ENCODE data around the gene DSP.
A peak's percentile ranks its signal among the peaks of the same experiment; 100 is the strongest.

Gene DSP

GRCh38 chr6:7589221-7589620 is 47.8 kb downstream of the DSP start:
- H2AFZ ChIP-seq (ENCODE audit: low read length), result no peak overlapping the region
- H4K20me1 ChIP-seq (ENCODE audit: insufficient read depth, low read length, poor library complexity, severe bottlenecking), result peaks cover 36% of the 10 kb centered on the region
- H3F3A ChIP-seq (ENCODE audit: low read depth), result no peaks in the 10 kb centered on the region
- H3K79me2 ChIP-seq (ENCODE audit: insufficient read depth, low read length), result peaks cover 42% of the 10 kb centered on the region
- no peaks in the 10 kb centered on the region for H3K9me2 ChIP-seq (replicated peaks; ENCODE audit: low read depth, low read length)
- TF ChIP-seq EZH2phosphoT487 (IDR thresholded peaks at IDR 0.05; ENCODE audit: borderline replicate concordance) (no peak), CTCF (conservative IDR thresholded peaks at IDR 0.05; ENCODE audit: low read length) (no peak)
- H3K36me3 ChIP-seq (ENCODE audit: insufficient read depth, low read length), result no peaks in the 10 kb centered on the region
- H3K9ac ChIP-seq (ENCODE audit: low read depth, low read length, poor library complexity, severe bottlenecking), result peak overlapping the region; percentile 93
- H3K9me3 ChIP-seq (ENCODE audit: insufficient read depth, low read depth, low read length), result no peaks in the 10 kb centered on the region
- peak overlapping the region; percentile 99 for H3K4me2 ChIP-seq (ENCODE audit: low read depth, low read length, poor library complexity, severe bottlenecking)
- H3K4me1 ChIP-seq (ENCODE audit: insufficient read depth, low read length, poor library complexity, severe bottlenecking), result peaks cover 22% of the 10 kb centered on the region
- H3K4me3 ChIP-seq (ENCODE audit: low read length, poor library complexity, severe bottlenecking), result peak overlapping the region; percentile 92
- no peaks in the 10 kb centered on the region for H3K27me3 ChIP-seq (ENCODE audit: insufficient read depth, low read length, poor library complexity, severe bottlenecking)

GRCh38 chr6:7589949-7590917 is 48.8 kb downstream of the DSP start, which contains the start of gene SNRNP48:
TSS of gene SNRNP48 (plus strand) at chr6:7590198. CDS start at chr6:7590258, 60 bp downstream.
- no peaks in the 10 kb centered on the region for H3K9me2 ChIP-seq (replicated peaks; ENCODE audit: low read depth, low read length)
- no peaks in the 10 kb centered on the region for H3F3A ChIP-seq (ENCODE audit: low read depth)
- H3K27me3 ChIP-seq (ENCODE audit: insufficient read depth, low read length, poor library complexity, severe bottlenecking), result no peaks in the 10 kb centered on the region
- H3K4me1 ChIP-seq (ENCODE audit: insufficient read depth, low read length, poor library complexity, severe bottlenecking), result peaks cover 32% of the 10 kb centered on the region
- peak within 1 kb of the TSS; percentile 93 for H3K9ac ChIP-seq (ENCODE audit: low read depth, low read length, poor library complexity, severe bottlenecking)
- H3K4me2 ChIP-seq (ENCODE audit: low read depth, low read length, poor library complexity, severe bottlenecking), result peak within 1 kb of the TSS; percentile 99
- TF ChIP-seq CTCF (conservative IDR thresholded peaks at IDR 0.05; ENCODE audit: low read length) (no peak), EZH2phosphoT487 (IDR thresholded peaks at IDR 0.05; ENCODE audit: borderline replicate concordance) (no peak)
- no peaks in the 10 kb centered on the region for H3K9me3 ChIP-seq (ENCODE audit: insufficient read depth, low read depth, low read length)
- peaks cover 6% of the 10 kb centered on the region; the same call in 1 of the 2 replicates for H3K36me3 ChIP-seq (ENCODE audit: insufficient read depth, low read length)
- peak within 1 kb of the TSS; percentile 98 for H2AFZ ChIP-seq (ENCODE audit: low read length)
- H3K79me2 ChIP-seq (ENCODE audit: insufficient read depth, low read length), result peaks cover 50% of the 10 kb centered on the region
- peak within 1 kb of the TSS; percentile 92 for H3K4me3 ChIP-seq (ENCODE audit: low read length, poor library complexity, severe bottlenecking)
- peaks cover 43% of the 10 kb centered on the region for H4K20me1 ChIP-seq (ENCODE audit: insufficient read depth, low read length, poor library complexity, severe bottlenecking)

GRCh38 chr6:7590918-7591302 is 49.4 kb downstream of the DSP start:
- no peaks in the 10 kb centered on the region for H3K9me3 ChIP-seq (ENCODE audit: insufficient read depth, low read depth, low read length)
- H3K9ac ChIP-seq (ENCODE audit: low read depth, low read length, poor library complexity, severe bottlenecking), result peak overlapping the region; percentile 93
- H4K20me1 ChIP-seq (ENCODE audit: insufficient read depth, low read length, poor library complexity, severe bottlenecking), result peaks cover 43% of the 10 kb centered on the region
- H3F3A ChIP-seq (ENCODE audit: low read depth), result no peaks in the 10 kb centered on the region
- no peak for TF ChIP-seq EZH2phosphoT487 (IDR thresholded peaks at IDR 0.05; ENCODE audit: borderline replicate concordance)
- TF ChIP-seq CTCF (conservative IDR thresholded peaks at IDR 0.05; ENCODE audit: low read length), result no peak
- peak overlapping the region; percentile 92 for H3K4me3 ChIP-seq (ENCODE audit: low read length, poor library complexity, severe bottlenecking)
- H3K4me1 ChIP-seq (ENCODE audit: insufficient read depth, low read length, poor library complexity, severe bottlenecking), result peaks cover 36% of the 10 kb centered on the region
- H3K27me3 ChIP-seq (ENCODE audit: insufficient read depth, low read length, poor library complexity, severe bottlenecking), result no peaks in the 10 kb centered on the region
- H3K4me2 ChIP-seq (ENCODE audit: low read depth, low read length, poor library complexity, severe bottlenecking), result peak overlapping the region; percentile 99
- H2AFZ ChIP-seq (ENCODE audit: low read length), result no peak overlapping the region
- peaks cover 55% of the 10 kb centered on the region for H3K79me2 ChIP-seq (ENCODE audit: insufficient read depth, low read length)
- H3K36me3 ChIP-seq (ENCODE audit: insufficient read depth, low read length), result peaks cover 12% of the 10 kb centered on the region; the same call in 1 of the 2 replicates
- H3K9me2 ChIP-seq (replicated peaks; ENCODE audit: low read depth, low read length), result no peaks in the 10 kb centered on the region

Measured in Loucy (cell line).